ENCODE measurements around the gene DISP3. TPM values are rescaled to one million over a fixed set of nuclear protein-coding genes. Genes with fewer than 3 reads are reported as not detected.
A peak's percentile ranks its signal among the peaks of the same experiment; 100 is the strongest.

DISP3 gene
- total RNA-seq, 1 donor from 2014 or later = not detected

DNA sequence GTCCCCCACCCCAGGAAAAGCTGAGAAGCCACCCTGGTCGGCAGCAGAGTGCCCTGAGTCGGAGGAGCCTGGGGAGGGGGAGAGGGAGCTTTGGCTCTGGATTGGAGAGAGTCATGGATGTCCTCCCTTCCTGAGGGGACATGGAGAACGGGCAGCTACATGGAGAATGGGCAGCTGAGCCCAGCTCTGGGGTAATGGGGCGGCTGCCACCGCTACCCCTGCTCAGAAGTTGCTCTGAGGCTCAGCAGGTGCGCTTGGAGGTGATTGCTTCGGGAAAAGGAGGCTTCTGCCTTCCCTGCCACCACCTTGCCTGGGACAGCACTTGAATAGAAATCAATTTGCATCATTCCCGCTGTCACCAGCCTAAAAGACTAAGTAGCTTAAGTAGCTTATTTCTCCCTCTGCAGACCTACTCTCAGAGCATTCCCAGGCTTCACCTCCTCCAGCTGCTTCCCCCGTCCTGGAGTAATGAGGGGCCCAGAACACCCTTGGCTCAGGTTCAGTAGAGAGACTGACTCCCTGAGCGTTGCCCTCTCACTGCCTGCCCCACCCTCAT, 8.3 kb downstream of the DISP3 start:
- Histone ChIP-seq H3K27me3 (ENCODE audit: control insufficient read depth, insufficient read depth, low read length) (no peaks in the 10 kb centered on the region), H3K36me3 (ENCODE audit: control insufficient read depth, insufficient read depth, low read length) (no peaks in the 10 kb centered on the region), H3K4me3 (ENCODE audit: low read depth, low read length) (no peak overlapping the region)
- FAIRE-seq (peak; percentile 18), DNase-seq (ENCODE audit: low read depth) (no peak)
- TF ChIP-seq, protein P1, sequence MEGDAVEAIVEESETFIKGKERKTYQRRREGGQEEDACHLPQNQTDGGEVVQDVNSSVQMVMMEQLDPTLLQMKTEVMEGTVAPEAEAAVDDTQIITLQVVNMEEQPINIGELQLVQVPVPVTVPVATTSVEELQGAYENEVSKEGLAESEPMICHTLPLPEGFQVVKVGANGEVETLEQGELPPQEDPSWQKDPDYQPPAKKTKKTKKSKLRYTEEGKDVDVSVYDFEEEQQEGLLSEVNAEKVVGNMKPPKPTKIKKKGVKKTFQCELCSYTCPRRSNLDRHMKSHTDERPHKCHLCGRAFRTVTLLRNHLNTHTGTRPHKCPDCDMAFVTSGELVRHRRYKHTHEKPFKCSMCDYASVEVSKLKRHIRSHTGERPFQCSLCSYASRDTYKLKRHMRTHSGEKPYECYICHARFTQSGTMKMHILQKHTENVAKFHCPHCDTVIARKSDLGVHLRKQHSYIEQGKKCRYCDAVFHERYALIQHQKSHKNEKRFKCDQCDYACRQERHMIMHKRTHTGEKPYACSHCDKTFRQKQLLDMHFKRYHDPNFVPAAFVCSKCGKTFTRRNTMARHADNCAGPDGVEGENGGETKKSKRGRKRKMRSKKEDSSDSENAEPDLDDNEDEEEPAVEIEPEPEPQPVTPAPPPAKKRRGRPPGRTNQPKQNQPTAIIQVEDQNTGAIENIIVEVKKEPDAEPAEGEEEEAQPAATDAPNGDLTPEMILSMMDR (IDR thresholded peaks at IDR 0.05; ENCODE audit: insufficient read depth, low read length, severe bottlenecking) = no peak

DNA sequence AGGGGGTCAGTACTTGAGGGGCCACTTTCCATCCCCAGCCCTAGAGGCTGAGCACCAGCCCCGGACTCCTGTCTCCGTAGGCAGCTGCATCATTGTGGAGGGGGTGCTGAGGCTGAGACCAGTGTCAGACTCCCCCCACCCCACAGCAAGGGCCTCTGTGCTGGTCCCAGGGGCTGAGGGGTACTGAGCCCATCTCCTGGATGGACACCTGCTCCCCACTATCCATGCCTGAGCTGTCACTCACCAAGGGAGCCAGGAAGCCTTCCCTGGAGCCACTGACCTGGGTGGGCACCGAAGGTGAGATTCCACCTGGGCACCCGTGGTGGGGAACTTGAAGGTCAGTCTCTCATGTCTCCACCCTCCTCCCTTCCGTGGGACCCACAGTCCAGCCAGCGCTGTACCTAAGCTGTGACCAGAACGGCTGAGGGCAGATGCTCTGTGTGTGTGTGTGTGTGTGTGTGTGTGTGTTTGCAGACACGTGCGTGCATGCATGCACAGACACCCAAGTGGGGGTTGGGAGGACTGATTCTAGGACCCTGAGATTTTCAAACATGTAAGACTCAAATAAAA, 9.3 kb downstream of the DISP3 start:
- FAIRE-seq (no peak), DNase-seq (ENCODE audit: low read depth) (no peak)
- no peak overlapping the region for H3K4me3 ChIP-seq (ENCODE audit: low read depth, low read length)
- TF ChIP-seq, protein P1 (IDR thresholded peaks at IDR 0.05; ENCODE audit: insufficient read depth, low read length, severe bottlenecking) = no peak
- H3K27me3 ChIP-seq (ENCODE audit: control insufficient read depth, insufficient read depth, low read length) = no peaks in the 10 kb centered on the region
- H3K36me3 ChIP-seq (ENCODE audit: control insufficient read depth, insufficient read depth, low read length) = no peaks in the 10 kb centered on the region

- Histone ChIP-seq H3K27me3 (ENCODE audit: control insufficient read depth, insufficient read depth, low read length) (no peaks in the 10 kb centered on the region), H3K4me3 (ENCODE audit: low read depth, low read length) (no peak overlapping the region), H3K36me3 (ENCODE audit: control insufficient read depth, insufficient read depth, low read length) (no peaks in the 10 kb centered on the region)
- TF ChIP-seq, protein P1 (IDR thresholded peaks at IDR 0.05; ENCODE audit: insufficient read depth, low read length, severe bottlenecking) = no peak
- no peak for FAIRE-seq
- DNase-seq (ENCODE audit: low read depth) = no peak
Observed at GRCh38 chr1:11488966-11489625, 10.1 kb downstream of the DISP3 start.

DNA sequence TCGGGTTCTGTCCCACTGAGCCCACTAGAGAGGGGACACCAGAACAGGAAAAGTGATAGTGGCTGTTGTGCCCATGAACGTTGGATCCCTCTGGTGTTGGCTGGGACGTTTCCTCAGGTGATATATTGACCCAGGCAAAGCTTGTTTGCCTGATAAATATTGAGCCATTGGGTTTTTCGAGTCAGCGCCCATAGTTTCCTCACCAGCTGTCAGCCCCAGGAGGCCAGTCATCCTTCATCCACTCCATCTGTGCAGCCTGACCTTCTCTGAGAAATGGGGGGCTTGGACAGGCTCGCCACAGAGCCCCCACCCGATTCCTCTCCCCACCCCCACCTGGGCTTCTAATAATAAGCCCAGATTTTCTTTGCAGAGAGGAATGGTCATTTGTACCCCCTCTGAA, 13.3 kb downstream of the DISP3 start:
- Histone ChIP-seq H3K27me3 (ENCODE audit: control insufficient read depth, insufficient read depth, low read length) (no peaks in the 10 kb centered on the region), H3K36me3 (ENCODE audit: control insufficient read depth, insufficient read depth, low read length) (no peaks in the 10 kb centered on the region), H3K4me3 (ENCODE audit: low read depth, low read length) (no peak overlapping the region)
- TF ChIP-seq, protein P1 (IDR thresholded peaks at IDR 0.05; ENCODE audit: insufficient read depth, low read length, severe bottlenecking) = no peak
- DNase-seq (ENCODE audit: low read depth) (no peak), FAIRE-seq (no peak)

DNA sequence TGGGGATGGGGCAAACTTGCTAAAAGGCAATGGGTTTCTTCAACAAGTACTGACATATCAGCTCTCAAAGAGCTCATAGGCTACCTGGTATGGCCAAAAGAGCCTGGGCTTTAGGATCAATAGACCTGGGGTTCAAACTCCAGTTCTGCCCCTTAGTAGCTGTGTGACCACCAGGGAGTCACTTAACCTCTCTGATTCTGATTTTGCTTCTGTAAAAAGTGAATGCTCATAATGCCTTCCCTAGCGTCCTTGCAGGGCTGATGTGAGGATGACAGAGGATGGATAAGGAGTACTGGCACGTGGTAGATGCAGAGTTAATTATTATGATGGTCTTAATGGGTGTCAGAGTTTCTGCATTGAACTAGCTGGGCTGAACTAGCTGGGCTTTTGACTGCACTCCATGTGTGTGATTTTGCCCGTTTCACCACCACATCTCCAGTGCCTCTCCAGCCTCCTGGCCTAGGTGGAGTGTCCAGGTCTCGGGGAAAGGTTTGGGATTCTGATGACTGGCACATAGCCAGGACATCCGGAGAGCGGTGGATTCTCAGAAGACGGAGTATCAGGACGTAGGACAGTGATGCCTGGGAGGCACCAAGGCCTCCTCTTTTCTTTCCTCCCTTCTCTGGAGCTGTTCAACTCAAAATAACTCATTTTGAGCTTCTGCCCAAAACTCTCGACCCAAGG, 15.2 kb downstream of the DISP3 start:
- DNase-seq (ENCODE audit: low read depth) (no peak), FAIRE-seq (peak; percentile 40)
- H3K36me3 ChIP-seq (ENCODE audit: control insufficient read depth, insufficient read depth, low read length) = no peaks in the 10 kb centered on the region
- no peak overlapping the region for H3K4me3 ChIP-seq (ENCODE audit: low read depth, low read length)
- TF ChIP-seq, protein P1 (IDR thresholded peaks at IDR 0.05; ENCODE audit: insufficient read depth, low read length, severe bottlenecking) = no peak
- no peaks in the 10 kb centered on the region for H3K27me3 ChIP-seq (ENCODE audit: control insufficient read depth, insufficient read depth, low read length)

Measured in bronchial epithelial cell (primary cell).